Measurements from ENCODE around the gene LRP1B.
A peak's percentile ranks its signal among the peaks of the same experiment; 100 is the strongest.

The LRP1B gene

DNA sequence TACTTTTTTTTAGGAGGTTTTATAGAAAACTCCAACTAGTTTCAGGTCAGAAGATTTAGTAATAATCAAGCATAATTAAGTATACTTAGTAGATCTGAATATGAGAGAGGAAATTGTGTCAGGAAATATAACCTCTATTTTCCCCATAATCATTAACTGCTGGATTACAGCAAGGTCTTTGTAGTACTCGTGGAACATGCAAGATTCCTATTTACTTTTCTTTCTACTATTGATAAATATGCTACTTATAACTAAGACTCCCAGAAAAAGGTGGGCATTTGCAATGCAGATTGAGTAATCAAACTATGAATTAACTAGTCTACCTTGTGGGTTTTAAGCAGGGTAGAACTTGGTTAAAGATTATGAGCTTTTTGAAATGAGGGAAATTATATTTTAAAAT, 570.1 kb downstream of the LRP1B start:
- Histone ChIP-seq H3K27ac (no peak overlapping the region), H3K4me3 (no peak overlapping the region), H4K20me1 (no peaks in the 10 kb centered on the region), H3K4me2 (no peak overlapping the region), H3K9ac (no peak overlapping the region), H3K27me3 (no peaks in the 10 kb centered on the region), H3K4me1 (peaks cover 12% of the 10 kb centered on the region), H3K9me3 (no peaks in the 10 kb centered on the region), H3K36me3 (no peaks in the 10 kb centered on the region)
- no peak for TF ChIP-seq Cebpa-rat (IDR thresholded peaks at IDR 0.05)

DNA sequence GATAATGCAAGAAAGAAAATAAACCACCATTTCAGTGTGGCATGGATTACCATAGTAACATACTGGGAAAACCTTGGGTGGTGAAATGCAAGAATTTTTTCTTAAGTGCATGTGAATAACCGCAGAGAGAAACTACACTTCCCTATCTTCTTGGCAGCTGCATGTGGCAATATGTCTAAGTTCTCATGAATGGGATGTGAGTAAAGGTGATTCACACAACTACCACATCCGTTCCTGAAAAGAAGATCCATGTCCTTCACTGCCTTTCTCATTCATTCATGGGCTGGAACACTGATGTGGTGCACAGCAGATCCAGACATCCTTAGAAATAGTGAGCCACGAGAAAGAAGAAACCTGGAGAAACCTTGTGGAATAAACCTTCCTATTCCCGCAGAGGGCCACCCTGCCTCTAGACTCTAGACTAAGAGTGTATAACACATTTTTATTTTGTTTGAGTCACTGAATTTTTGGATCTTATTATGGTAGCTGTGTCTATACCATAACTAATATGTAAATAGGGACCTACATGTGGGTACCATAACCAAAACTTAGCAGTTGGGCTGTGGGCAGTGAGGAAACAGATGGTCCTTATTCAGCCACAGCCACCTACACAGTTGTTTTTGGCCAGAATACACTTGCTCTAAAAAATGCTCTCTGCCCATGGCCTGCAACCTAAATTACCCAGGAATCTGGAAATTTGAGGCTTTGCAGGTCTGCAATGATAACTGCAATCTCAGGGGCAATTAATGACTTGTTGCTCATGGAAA, 573.3 kb downstream of the LRP1B start:
- Histone ChIP-seq H3K27ac (no peak overlapping the region), H3K4me2 (peak overlapping the region; percentile 27; the same call in 1 of the 2 replicates)

GRCh38 chr2:141555876-141556470, 574.8 kb downstream of the LRP1B start:
- Histone ChIP-seq H3K27me3 (no peaks in the 10 kb centered on the region), H3K4me2 (no peak overlapping the region), H3K4me3 (no peak overlapping the region), H3K9me3 (no peaks in the 10 kb centered on the region), H3K36me3 (no peaks in the 10 kb centered on the region), H4K20me1 (no peaks in the 10 kb centered on the region), H3K4me1 (peaks cover 12% of the 10 kb centered on the region), H3K9ac (no peak overlapping the region), H3K27ac (no peak overlapping the region)
- no peak for TF ChIP-seq Cebpa-rat (IDR thresholded peaks at IDR 0.05)

More for the DNA sequence above, 573.3 kb downstream of the LRP1B start:
- Histone ChIP-seq H3K4me3 (no peak overlapping the region), H3K4me1 (peaks cover 12% of the 10 kb centered on the region), H3K36me3 (no peaks in the 10 kb centered on the region), H4K20me1 (no peaks in the 10 kb centered on the region), H3K27me3 (no peaks in the 10 kb centered on the region), H3K9ac (no peak overlapping the region), H3K9me3 (no peaks in the 10 kb centered on the region)
- TF ChIP-seq Cebpa-rat (IDR thresholded peaks at IDR 0.05), result no peak

DNA sequence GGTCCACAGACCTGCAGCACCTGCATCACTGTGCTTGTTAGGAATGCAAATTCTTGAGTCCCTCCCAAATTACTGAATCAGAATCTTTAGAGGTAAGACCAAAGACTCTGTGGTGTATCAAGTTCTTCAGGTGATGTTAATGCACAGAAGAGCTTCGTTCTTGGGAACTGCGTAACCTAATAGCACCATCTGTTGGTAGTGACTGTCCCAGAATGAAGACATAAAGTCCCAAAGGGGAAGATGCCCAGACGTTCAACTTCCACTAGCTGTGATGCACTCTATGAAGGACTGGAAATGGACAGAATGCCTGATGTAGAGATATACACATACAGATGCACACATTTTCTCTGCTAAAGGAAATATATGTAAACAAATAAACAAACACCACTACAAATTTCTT, 576.0 kb downstream of the LRP1B start:
- no peaks in the 10 kb centered on the region for H3K27me3 ChIP-seq
- no peaks in the 10 kb centered on the region for H3K36me3 ChIP-seq
- H3K9me3 ChIP-seq, result no peaks in the 10 kb centered on the region
- no peak for TF ChIP-seq Cebpa-rat (IDR thresholded peaks at IDR 0.05)
- H3K4me2 ChIP-seq, result no peak overlapping the region
- H3K9ac ChIP-seq, result no peak overlapping the region
- peaks cover 12% of the 10 kb centered on the region for H3K4me1 ChIP-seq
- H3K4me3 ChIP-seq, result no peak overlapping the region
- no peak overlapping the region for H3K27ac ChIP-seq
- no peaks in the 10 kb centered on the region for H4K20me1 ChIP-seq

GRCh38 chr2:141534666-141535362, 596.0 kb downstream of the LRP1B start:
- peak overlapping the region; percentile 51 for H3K4me3 ChIP-seq
- no peaks in the 10 kb centered on the region for H3K36me3 ChIP-seq
- TF ChIP-seq Cebpa-rat (IDR thresholded peaks at IDR 0.05), result no peak
- peak overlapping the region; percentile 62 for H3K9ac ChIP-seq
- H3K4me1 ChIP-seq, result peaks cover 61% of the 10 kb centered on the region
- H4K20me1 ChIP-seq, result no peaks in the 10 kb centered on the region
- H3K9me3 ChIP-seq, result peaks cover 13% of the 10 kb centered on the region; the same call in 1 of the 2 replicates
- H3K27ac ChIP-seq, result peak overlapping the region; percentile 80
- H3K27me3 ChIP-seq, result no peaks in the 10 kb centered on the region
- H3K4me2 ChIP-seq, result peak overlapping the region; percentile 81

- Histone ChIP-seq H3K36me3 (no peaks in the 10 kb centered on the region), H3K9me3 (peaks cover 4% of the 10 kb centered on the region; the same call in 1 of the 2 replicates), H3K9ac (no peak overlapping the region), H3K4me1 (peaks cover 45% of the 10 kb centered on the region), H3K4me2 (no peak overlapping the region), H3K27ac (no peak overlapping the region), H3K4me3 (no peak overlapping the region), H4K20me1 (no peaks in the 10 kb centered on the region), H3K27me3 (no peaks in the 10 kb centered on the region)
- no peak for TF ChIP-seq Cebpa-rat (IDR thresholded peaks at IDR 0.05)
Observed at GRCh38 chr2:141529659-141530058, 601.2 kb downstream of the LRP1B start.

GRCh38 chr2:141528990-141529389, 601.8 kb downstream of the LRP1B start:
- TF ChIP-seq Cebpa-rat (IDR thresholded peaks at IDR 0.05), result no peak
- Histone ChIP-seq H3K27ac (no peak overlapping the region), H3K4me2 (peak overlapping the region; percentile 33)

DNA sequence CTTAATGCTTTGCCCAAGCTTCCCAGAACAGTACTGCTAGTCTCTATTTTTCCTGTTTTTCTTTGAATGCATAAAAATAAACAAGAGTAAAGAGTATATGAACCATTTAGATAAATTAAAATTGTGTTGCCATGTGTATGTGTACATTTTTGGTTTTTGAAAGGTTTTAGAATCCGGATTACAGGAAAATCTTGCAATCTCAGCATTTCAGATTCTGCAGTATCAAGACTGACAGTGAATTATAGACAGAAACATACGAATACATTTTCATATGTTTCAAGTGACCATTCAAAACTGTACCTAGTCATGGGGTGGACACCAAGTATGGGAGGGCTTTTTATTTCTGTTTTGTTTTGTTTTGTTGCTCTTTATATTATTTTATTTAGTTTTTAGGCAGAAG, 604.1 kb downstream of the LRP1B start:
- H3K4me2 ChIP-seq, result no peak overlapping the region
- no peak overlapping the region for H3K9ac ChIP-seq
- no peaks in the 10 kb centered on the region for H3K9me3 ChIP-seq
- no peak for TF ChIP-seq Cebpa-rat (IDR thresholded peaks at IDR 0.05)
- H3K27me3 ChIP-seq, result no peaks in the 10 kb centered on the region
- H3K4me3 ChIP-seq, result no peak overlapping the region
- H4K20me1 ChIP-seq, result no peaks in the 10 kb centered on the region
- no peaks in the 10 kb centered on the region for H3K36me3 ChIP-seq
- no peak overlapping the region for H3K27ac ChIP-seq
- peaks cover 19% of the 10 kb centered on the region for H3K4me1 ChIP-seq

More at GRCh38 chr2:141528990-141529389, 601.8 kb downstream of the LRP1B start:
- Histone ChIP-seq H3K27me3 (no peaks in the 10 kb centered on the region), H4K20me1 (no peaks in the 10 kb centered on the region), H3K9ac (no peak overlapping the region), H3K36me3 (no peaks in the 10 kb centered on the region), H3K9me3 (peaks cover 4% of the 10 kb centered on the region; the same call in 1 of the 2 replicates), H3K4me1 (peaks cover 41% of the 10 kb centered on the region), H3K4me3 (no peak overlapping the region)

DNA sequence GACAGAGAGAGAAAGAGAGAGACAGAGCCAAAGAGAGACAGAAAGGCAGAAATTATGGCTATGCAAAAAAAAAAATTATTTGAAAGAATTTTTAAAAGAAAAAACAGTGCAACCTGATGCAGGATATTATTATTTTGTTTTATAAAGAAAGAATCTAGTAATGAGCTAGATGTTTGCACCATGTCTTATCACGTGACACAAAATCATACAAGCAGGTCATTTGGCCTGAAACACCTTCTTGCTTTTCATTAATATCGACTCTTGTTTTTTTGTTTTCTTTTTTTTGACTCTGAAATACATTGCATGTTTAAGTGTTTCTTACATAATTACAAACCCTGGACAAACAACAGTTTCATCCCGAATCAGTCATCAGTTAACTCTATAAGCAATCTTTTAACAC, 606.0 kb downstream of the LRP1B start:
- Histone ChIP-seq H3K4me1 (peaks cover 13% of the 10 kb centered on the region), H3K4me3 (no peak overlapping the region), H3K27me3 (no peaks in the 10 kb centered on the region), H3K27ac (no peak overlapping the region), H4K20me1 (no peaks in the 10 kb centered on the region), H3K9ac (no peak overlapping the region), H3K9me3 (no peaks in the 10 kb centered on the region), H3K4me2 (no peak overlapping the region), H3K36me3 (no peaks in the 10 kb centered on the region)
- TF ChIP-seq Cebpa-rat (IDR thresholded peaks at IDR 0.05), result no peak

- Histone ChIP-seq H3K4me1 (no peaks in the 10 kb centered on the region), H3K9me3 (no peaks in the 10 kb centered on the region), H3K4me3 (no peak overlapping the region), H3K9ac (no peak overlapping the region), H3K27ac (no peak overlapping the region), H3K27me3 (no peaks in the 10 kb centered on the region), H4K20me1 (no peaks in the 10 kb centered on the region), H3K36me3 (no peaks in the 10 kb centered on the region), H3K4me2 (no peak overlapping the region)
- TF ChIP-seq Cebpa-rat (IDR thresholded peaks at IDR 0.05), result no peak
Observed at GRCh38 chr2:141523199-141523598, 607.6 kb downstream of the LRP1B start.
